HG02852 (cell line): Measurements from ENCODE around the gene ASF1A.
"Not testable (repeated sequence)": the region's sequence is repeated elsewhere in the genome, so short reads cannot be mapped to it uniquely, and the experiment has no call there.

ENCODE experiments used
- ATAC-seq: cut with Tn5 transposase; IDR thresholded peaks from one replicate; pipeline ENCODE4 v1.9.1; 2021; ENCODE audit warnings: mild to moderate bottlenecking, moderate library complexity; ENCODE audit not compliant: unreplicated experiment

ASF1A gene

GRCh38 chr6:118893807-118894424 lies at the start of gene ASF1A:
Gene ASF1A (plus strand): TSS chr6:118894152. CDS start chr6:118894414, 262 bp downstream.
- ATAC-seq = peak; percentile 63

GRCh38 chr6:118844915-118845314 lies 49.0 kb upstream of the ASF1A start:
- ATAC-seq = peak; percentile 61

GRCh38 chr6:118853408-118853807 lies 40.5 kb upstream of the ASF1A start:
- ATAC-seq = no peak

GRCh38 chr6:118856301-118856700 lies 37.7 kb upstream of the ASF1A start:
- no peak for ATAC-seq

- peak; percentile 66 for ATAC-seq
Observed at GRCh38 chr6:118859517-118860064, 34.4 kb upstream of the ASF1A start.

GRCh38 chr6:118860363-118860762 lies 33.6 kb upstream of the ASF1A start:
- no peak for ATAC-seq

- no peak for ATAC-seq
Observed at GRCh38 chr6:118860880-118861279, 33.1 kb upstream of the ASF1A start.

- ATAC-seq = no peak
Observed at GRCh38 chr6:118862443-118862842, 31.5 kb upstream of the ASF1A start.

- ATAC-seq = peak; percentile 58
Observed at GRCh38 chr6:118864341-118865099, 29.4 kb upstream of the ASF1A start.

GRCh38 chr6:118865100-118865391 lies 28.9 kb upstream of the ASF1A start:
- no peak for ATAC-seq

GRCh38 chr6:118867181-118867580 lies 26.8 kb upstream of the ASF1A start:
- no peak for ATAC-seq

GRCh38 chr6:118868901-118869300 lies 25.1 kb upstream of the ASF1A start:
- not testable (repeated sequence) for ATAC-seq

GRCh38 chr6:118869350-118869749 lies 24.6 kb upstream of the ASF1A start:
- ATAC-seq = no peak

GRCh38 chr6:118869894-118870589 lies 23.9 kb upstream of the ASF1A start:
- no peak for ATAC-seq

- ATAC-seq = no peak
Observed at GRCh38 chr6:118871331-118871730, 22.6 kb upstream of the ASF1A start.

- ATAC-seq = no peak
Observed at GRCh38 chr6:118872318-118872717, 21.6 kb upstream of the ASF1A start.

- no peak for ATAC-seq
Observed at GRCh38 chr6:118872726-118873125, 21.2 kb upstream of the ASF1A start.

- no peak for ATAC-seq
Observed at GRCh38 chr6:118873239-118873638, 20.7 kb upstream of the ASF1A start.

- ATAC-seq = no peak
Observed at GRCh38 chr6:118875672-118876071, 18.3 kb upstream of the ASF1A start.

GRCh38 chr6:118876198-118876597 lies 17.8 kb upstream of the ASF1A start:
- ATAC-seq = no peak

GRCh38 chr6:118876814-118877213 lies 17.1 kb upstream of the ASF1A start:
- no peak for ATAC-seq

- no peak for ATAC-seq
Observed at GRCh38 chr6:118877806-118878205, 16.1 kb upstream of the ASF1A start.
